GM19328 (cell line): Measurements from ENCODE around the gene SDK1.
"Not testable (repeated sequence)": the region's sequence is repeated elsewhere in the genome, so short reads cannot be mapped to it uniquely, and the experiment has no call there.

Experiments
- ATAC-seq: cut with Tn5 transposase; IDR thresholded peaks from one replicate; pipeline ENCODE4 v1.9.1; 2021; ENCODE audit warnings: mild to moderate bottlenecking, moderate library complexity; ENCODE audit not compliant: unreplicated experiment

The SDK1 gene

DNA sequence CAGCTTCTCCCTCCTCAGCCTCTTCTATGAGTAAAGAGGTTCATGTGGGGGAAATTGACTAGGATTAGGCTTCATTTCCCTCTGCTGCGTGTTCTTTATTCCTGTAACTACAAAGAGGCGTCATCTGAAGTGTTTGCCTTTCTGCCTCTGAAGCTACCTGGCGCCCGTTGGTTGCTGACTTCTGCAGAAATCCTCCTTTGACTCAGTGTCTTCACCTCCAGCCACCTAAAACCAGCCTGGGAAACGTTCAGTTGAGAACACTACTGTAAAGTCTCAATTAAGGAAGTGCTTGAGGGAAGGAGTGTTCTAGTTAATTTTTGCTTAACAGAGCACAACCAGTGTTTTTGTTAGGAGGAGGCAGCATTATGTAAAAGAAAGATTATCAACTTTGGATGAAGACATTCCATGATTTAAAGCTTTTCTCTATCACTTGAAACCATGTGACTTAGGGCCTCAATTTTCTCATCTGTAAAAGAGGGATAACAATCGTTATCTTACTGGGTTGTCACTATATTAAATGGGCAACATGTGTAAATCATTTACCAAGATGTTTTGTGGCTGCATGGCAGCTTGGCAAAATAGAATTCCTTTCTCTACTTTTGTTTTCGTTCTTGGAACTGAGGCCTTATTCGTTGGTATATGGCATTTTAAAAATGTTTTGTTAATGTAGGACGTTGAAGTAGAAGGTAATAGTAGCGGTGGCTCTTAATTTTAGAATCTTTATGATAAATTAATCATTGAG lies 642.9 kb downstream of the SDK1 start:
- ATAC-seq: no peak

DNA sequence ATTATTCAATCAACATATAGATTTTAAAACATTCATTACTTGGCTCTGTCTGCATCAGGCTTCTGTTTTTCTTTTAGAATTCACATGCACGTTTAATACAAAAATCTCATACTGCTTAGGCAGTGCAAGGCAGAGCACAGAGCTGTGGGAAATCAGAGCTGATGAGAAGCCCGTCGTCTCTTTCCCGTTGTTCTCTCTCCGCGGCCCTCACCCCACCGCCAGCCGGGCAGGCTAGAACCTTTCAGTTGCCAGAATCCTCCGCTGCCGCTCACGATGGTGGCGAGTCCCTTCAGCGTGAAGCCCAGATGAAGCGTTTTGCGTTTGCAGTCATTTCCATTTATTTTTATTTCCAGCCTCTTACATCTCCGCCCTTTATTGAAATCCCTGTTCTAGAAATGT lies 648.2 kb downstream of the SDK1 start:
- no peak for ATAC-seq

DNA sequence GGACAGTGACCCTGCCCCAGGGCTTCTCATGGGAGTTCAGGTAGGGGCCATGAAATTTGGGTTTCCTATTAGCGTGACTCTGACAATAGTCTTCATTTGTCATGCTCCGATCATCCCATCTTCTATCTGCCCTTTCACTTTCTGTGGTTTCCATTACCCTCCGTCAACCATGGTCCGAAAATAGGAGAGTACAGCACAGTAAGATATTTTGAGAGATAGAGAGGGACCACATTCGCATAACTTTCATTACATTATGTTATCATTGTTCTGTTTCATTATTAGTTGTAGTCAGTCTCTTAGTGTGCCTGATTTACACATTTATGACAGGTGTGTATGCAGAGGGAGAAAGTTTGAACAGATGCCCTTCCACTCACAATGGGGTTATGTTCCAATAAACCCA lies 649.2 kb downstream of the SDK1 start:
- peak; percentile 61 for ATAC-seq

DNA sequence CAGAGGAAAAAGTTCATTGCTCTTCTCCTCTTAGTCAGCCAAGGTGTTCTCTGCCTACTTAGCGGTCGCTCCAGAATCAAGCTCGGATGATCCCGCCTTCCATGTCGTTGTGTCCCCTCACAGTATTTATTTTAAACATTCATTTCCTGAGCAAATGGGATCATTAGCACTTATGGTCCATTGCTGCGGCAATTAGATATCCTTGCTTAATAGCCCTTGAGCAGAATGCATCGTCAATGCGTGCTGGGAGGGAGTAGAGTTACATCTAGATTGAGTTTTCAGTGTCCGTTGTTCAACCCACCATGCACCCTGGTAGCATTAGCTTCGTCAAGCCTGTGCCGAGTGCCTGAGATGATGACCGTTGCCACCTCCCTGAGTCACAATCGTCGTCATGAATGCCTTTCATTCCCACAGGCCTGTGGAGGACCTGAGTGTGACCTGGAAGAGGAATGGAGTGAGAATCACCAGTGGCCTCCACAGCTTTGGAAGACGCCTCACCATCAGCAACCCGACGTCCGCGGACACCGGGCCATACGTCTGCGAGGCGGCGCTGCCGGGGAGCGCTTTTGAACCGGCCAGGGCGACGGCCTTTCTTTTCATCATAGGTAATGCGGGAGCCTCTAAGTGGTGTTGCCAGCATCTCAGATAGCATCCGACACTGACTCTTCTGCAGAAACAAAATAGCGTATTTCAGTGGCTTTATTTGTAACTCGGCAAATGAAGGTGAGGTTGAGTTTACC lies 650.4 kb downstream of the SDK1 start:
- ATAC-seq: no peak

DNA sequence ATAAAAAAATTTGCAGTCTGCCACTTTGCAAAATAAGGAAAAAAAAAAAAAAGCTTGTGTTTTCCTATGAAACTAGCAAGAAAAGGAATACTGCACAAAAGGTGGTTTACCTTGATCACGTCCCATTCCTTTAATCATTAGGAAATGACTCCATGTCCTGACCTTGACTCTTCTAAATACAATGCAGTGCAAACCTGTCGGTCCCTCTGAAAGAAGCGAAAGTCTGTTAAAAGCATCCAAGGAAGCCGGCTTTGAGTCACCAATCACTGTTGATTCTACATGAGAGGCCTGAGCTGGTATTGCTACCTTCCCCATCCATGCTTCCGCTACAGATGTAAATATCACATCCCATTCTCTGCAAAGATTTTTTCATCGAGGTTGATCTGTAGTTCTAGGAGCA lies 652.1 kb downstream of the SDK1 start:
- no peak for ATAC-seq

DNA sequence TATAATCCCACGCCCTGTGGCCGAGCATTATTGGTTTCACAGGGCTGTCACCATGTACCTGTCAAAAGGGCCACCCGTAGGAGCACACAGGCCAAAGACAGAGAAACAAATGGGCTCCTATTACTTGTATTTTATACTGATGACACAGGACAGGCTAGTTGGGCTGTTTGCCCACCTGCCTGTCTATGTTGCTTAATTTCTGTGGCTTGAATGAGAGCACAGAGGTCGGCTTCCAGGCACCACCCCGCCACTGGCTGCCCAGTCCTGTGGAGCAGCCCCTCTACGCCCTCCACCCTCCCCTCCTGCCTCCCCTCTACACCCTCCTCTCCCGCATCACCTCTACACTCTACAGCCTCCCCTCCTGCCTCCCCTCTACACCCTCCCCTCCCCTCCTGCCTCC lies 652.9 kb downstream of the SDK1 start:
- no peak for ATAC-seq

DNA sequence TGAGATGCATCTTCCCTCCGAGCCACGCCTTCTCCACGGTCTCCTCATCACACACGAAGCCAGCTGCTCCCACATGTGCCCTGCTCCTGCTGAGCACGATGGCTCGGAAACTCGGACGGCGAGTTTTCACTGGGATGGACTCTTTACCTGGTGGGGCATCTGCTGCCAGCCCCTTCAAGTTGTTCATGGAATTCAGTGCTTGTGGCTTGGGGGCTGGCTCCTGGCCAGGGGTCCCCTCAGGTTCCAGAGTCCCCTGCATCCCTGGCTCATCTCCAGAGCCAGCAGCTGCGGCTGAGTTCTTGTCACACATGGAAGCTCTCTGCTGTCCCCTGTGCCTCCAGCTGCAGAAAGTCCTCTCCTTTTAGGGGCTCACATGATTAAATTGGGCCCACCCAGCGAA lies 654.0 kb downstream of the SDK1 start:
- no peak for ATAC-seq

DNA sequence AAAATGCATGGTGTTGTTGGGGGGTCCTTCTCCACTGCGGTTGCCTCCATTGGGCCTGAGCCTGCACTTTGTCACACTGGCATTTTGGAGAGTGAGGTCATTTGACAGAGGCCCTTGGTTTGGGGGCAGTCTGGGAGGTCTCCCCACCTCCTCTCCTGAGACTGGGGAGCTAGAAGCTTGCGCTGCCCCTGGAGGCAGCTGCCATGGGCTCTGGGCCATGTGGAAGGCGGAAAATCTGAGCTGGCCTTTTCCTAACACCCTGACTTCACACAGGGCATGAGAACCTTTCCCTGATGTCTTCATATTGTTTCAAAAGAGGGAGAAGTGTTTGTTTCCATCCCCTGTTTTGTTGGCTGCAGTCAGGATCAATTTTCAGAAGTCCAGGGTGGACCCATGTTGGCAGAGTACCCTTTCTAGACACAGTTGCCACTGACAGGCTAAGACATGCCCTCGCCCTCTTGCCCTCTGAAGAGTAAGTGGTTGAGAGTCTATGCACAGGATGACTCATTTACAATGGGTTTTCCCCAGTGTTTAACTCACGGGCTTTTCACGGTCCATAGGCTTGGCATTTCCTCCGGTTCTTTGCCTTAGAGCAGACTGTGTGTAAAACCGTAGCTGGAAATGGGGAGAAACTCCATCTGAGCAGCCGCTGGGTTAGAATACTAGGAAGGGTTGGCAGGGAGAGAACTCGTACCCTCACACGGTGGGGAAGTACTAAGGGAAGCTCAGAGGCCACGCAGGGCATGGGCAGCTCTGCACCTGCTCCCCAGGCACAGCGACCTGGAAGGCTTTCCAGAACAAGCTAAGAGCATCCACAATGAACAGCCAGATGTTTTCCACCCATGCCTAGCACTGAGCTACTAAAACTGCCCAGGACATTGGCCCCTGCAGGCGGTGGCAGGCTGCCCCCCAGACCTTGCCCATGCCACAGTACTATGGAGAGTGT lies 655.0 kb downstream of the SDK1 start:
- ATAC-seq: peak; percentile 46

DNA sequence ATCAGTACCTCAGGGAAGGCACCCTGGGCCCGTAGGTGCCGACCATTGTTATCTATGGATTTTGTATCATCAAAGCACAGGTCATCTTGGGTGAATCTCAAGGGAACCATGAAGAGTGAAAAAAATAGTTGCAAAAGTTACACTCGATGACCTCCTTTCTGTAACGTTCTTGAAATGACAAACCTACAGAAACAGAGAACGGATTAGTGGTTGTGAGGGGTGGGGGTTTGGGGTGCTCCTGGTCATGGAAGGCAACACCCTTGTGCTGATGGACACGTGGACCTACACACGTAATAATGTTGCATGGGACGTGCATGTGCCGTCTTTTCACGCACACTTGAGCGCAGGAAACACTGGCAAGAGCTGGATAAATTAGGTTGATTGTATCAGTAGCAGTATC lies 655.9 kb downstream of the SDK1 start:
- no peak for ATAC-seq

DNA sequence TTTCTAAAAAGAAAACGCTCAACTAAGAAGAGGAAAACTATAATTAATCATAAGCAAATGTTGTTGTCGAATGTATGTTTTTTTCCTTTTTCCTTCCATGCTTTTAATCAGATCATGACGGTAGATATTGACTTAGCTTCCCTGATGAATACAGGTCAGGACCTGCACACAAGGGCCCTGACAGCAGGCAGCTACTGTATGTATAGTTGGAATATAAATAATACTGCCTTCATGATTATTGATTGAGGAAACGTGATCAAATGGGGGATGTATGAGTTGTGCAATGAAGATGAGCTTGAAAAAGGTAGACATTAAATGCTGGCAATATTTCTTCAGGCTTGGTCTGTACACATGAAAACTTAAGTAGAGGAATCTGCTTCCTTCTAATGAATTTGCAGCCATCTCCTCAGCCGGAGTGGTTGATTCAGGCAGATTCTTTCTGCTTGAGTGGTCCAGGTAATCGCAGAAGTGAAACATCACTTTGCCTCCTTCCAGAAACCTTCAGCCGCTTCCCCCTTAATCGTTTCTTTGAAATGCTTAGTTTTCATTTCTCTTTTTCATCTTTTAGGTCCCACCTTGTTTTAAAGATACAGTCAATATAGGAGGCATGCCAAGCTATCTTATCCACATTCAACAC lies 656.5 kb downstream of the SDK1 start:
- ATAC-seq: no peak

DNA sequence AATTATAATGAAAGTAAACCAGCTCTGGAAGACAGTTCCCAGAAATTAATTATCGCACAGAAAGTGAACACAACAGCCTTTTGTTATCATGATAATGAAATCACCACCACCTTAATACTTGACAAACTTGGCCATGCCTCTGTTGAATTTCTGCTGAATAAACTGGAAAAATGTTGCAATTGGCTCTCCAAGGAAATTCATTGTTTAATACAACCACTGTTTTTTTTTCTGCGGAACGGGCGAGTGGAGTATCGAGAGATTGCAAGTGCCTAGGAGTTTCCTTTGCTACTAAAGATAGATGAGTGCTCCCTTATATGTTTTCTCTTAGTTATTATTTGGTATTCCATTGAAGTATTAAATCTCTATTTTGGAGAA lies 657.0 kb downstream of the SDK1 start:
- no peak for ATAC-seq

DNA sequence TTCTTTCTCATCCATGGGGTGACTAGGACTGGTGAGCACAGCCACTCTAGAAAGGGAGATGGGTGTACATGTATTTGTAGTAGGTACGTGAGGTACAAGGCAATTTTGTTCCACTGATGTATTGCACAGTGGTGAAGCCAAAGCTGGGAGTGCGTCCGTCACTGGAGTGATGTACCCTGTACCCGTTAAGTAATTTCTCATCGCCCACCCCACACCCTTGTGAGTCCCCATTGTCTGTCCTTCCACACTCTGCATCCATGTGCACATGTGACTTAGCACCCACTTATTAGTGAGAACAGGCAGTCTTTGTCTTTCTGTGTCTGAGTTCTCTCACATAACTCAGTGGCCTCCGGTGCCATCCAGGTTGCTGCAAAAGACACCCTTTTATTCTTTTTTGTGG lies 658.3 kb downstream of the SDK1 start:
- ATAC-seq: no peak

DNA sequence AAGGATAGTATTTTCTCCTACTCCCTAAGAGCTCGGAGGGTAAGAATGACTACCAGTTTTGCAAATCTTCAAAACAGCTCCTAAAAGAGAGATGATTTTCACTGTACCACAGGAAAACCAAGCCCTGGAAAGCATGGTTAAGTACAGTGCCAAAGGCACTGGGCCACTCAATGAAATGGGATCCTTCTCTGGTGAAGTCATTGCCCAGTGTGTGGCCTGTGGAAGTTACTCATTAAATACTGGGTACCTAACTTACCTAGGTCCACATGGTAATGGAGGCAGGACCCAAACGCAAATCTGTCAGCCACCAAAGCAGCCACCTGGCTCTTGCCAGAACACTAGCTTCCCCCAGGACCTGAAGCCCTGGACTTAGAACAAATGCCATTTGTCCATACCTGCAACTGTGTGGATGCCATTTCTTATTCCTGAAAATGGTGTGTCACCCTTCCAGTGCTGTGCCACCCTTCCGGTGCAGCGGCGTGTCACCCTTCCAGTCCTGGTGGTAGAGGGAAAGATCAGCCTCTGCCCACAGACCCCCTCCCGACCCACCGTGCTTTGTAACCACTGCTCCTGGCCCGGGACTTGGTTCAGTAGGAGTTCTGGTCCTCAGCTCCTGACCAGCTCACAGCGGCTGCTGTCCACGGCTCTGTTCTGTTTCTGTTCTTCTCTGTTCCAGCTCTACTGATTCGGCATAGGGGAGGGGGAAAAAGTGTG lies 659.2 kb downstream of the SDK1 start:
- ATAC-seq: no peak

DNA sequence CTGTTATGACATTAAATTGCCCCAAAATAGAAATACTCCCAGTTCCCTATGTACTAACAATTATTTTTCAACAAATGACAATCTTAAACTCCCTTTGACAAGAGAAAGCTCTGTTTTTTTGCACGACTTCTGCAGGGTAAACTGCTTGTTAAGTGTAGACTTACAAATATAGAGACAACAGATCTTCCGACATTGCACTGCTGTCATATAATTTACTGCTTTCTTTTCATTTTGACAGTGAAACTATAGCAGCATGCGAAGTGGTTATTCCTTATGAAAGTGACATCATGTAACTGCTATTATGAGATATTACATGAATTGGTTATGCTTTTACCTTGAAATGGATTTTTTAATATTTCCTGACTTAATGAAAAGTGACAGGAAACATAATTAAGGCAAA lies 659.9 kb downstream of the SDK1 start:
- ATAC-seq: no peak

DNA sequence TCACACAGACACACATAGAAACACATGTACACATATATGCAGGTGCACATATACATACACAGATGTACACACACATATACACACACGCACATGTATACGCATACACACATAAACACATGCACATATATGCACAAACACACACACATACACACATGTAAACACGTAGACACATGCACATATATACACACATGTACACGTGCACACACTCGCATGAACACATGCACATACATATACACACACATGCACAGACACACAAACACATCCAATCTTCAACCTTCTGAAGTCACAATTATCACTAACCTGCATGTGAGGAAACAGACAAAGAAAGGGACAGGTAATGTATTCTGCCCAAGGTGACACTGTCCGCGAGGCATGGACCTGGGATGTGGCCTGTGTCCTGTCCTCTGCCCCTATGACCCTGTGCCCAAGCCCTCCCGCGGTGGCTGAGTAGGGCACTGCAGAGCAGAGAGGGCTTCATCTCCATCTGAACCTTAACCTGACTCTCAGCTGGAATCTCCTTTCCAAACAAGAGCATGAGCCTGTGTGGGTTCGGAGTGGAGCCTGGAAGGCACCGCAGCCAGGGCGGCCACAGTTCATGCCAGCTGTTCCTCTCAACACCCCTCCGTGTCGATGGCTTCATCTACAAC lies 660.9 kb downstream of the SDK1 start:
- ATAC-seq: no peak

DNA sequence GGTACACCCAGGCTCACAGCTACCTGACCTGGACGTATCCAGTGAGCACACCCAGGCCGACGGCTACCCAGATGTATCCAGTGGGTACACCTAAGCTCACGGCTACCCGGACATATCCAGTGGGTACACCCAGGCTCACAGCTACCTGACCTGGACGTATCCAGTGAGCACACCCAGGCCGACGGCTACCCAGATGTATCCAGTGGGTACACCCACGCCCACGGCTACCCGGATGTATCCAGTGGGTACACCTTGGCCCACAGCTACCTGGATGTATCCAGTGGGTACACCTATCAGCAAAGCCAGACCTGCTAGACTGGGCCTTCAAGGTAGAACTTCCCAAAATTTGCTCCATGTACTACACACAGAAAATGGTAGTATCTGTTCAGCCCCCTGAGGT lies 662.7 kb downstream of the SDK1 start:
- not testable (repeated sequence) for ATAC-seq

DNA sequence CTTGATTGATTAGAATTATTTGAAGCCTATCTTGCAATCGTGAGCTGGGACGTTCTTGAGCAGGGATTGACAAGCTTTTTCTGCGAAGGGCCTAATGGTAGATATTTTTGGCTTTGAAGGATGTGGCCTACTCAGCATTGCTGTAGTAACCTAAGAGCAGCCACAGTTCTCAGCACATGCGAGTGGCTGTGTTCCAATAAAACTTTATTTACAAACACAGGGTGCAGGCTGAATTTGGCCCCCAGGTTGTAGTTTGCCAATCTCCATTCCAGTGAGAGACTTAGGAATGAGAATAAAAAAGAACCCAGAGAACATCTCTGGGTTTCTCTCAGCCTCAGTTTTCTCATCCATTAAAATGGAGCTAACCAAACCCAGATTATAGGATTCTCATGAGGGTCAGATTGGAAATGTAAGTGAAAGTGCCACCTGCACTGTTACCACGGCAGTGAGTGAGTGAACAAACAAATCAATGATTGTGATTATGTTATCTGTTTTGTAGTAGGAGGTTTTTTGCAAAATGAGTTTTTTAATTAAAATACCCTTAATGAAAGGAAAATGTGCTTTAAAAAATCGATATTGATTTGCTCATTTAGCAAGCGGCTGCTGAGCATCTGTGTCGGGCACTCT lies 664.0 kb downstream of the SDK1 start:
- ATAC-seq: no peak

DNA sequence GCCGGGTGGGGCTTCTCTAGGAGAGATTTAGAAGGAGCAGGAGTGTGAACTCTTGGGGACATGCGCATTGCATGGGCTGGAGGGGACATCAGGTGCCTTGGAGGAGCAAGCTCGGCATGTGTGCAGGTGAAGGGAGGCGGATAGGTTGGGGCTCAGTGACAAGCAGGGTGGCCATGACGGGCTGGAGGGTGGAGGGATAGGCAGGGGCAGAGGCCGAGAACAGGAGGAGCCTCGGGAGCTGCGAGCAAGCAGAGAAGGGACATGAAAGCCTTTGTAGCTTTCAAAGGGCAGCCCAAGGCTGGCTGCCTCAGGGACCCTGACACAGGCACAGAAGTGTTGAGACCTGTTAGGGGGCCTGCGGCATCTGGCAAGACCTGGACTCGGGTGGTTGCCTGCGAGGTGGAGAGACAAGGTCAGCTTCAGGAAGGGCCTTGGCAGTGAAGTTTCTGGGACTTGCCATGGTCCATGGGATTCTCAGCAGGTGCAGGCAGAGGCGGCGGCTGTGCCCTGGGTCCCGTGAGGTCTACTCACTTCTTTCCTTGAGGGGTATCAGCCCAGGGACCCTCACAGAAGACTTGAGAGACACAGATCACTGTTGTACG lies 664.8 kb downstream of the SDK1 start:
- no peak for ATAC-seq

DNA sequence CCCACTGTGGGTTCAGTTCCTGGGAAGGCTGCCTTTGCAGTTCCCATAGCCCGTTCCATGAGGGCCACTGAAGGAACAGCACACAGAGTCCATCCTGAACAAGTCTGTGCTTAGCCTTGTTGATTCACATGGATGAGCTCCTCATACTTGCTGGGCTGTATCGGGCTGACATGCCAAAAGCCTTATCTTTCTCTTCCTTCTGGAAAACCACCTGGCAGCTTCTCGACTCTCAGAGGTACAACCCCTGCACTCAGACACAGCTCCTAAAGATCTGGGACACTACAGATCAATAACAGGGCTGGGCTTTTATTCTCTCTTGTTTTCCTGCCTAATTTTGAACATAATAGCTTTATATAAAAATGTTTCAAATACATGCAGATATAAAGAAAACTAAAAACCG lies 667.2 kb downstream of the SDK1 start:
- ATAC-seq: no peak
